SK-N-SH treated with all-trans-retinoic acid at 6 μM for 48 hours (cell line): Measurements from ENCODE around the gene RBM28.

ENCODE experiments used
- ATAC-seq: fragments of 200-7000 bp; cut with Tn5 transposase; 3 replicates; pipeline ENCODE4 v1.9.1; 2020; ENCODE audit warnings: mild to moderate bottlenecking, moderate library complexity
- ARNTL ChIP-seq: fragments of 450-650 bp; formaldehyde crosslinking; IDR thresholded peaks from 2 replicates; pipeline ENCODE4 v1.5.0; 2020; ENCODE audit warnings: low read depth, mild to moderate bottlenecking, moderate library complexity, borderline replicate concordance
- BACH2 ChIP-seq: fragments of 250-450 bp; sonication (Bioruptor Pico); IDR thresholded peaks from 2 replicates; pipeline ENCODE4 v1.9.0; 2021; ENCODE audit warnings: mild to moderate bottlenecking, borderline replicate concordance
- CREB5 ChIP-seq: fragments of 250-450 bp; sonication (Bioruptor Pico); IDR thresholded peaks from 2 replicates; pipeline ENCODE4 v1.5.1; 2020; ENCODE audit warnings: low read depth, mild to moderate bottlenecking, moderate library complexity
- CSDC2 ChIP-seq: fragments of 250-450 bp; sonication (Bioruptor Pico); IDR thresholded peaks from 2 replicates; pipeline ENCODE4 v1.5.0; 2020; ENCODE audit warnings: mild to moderate bottlenecking, moderate library complexity
- CSRNP3 ChIP-seq: fragments of 250-450 bp; sonication (Bioruptor Pico); IDR thresholded peaks from 2 replicates; pipeline ENCODE4 v1.5.1; 2021; ENCODE audit warnings: mild to moderate bottlenecking, moderate library complexity
- ESRRG ChIP-seq: fragments of 250-450 bp; sonication (Bioruptor Pico); IDR thresholded peaks from 2 replicates; pipeline ENCODE4 v1.6.1; 2021; ENCODE audit warnings: mild to moderate bottlenecking
- GLIS3 ChIP-seq: fragments of 250-450 bp; sonication (Bioruptor Pico); IDR thresholded peaks from 2 replicates; pipeline ENCODE4 v1.5.0; 2020; ENCODE audit warnings: mild to moderate bottlenecking, moderate library complexity
- ISL1 ChIP-seq: fragments of 250-450 bp; sonication (Bioruptor Pico); IDR thresholded peaks from 2 replicates; pipeline ENCODE4 v2.1.2; 2022; ENCODE audit warnings: mild to moderate bottlenecking, moderate library complexity
- OSR1 ChIP-seq: fragments of 250-450 bp; sonication (Bioruptor Pico); IDR thresholded peaks from 2 replicates; pipeline ENCODE4 v1.8.0; 2022; ENCODE audit warnings: moderate library complexity, mild to moderate bottlenecking, inconsistent platforms
- POU6F1 ChIP-seq: fragments of 250-450 bp; sonication (Bioruptor Pico); IDR thresholded peaks from 2 replicates; pipeline ENCODE4 v1.8.0; 2021; ENCODE audit warnings: low read depth, mild to moderate bottlenecking, moderate library complexity, borderline replicate concordance
- PPARA ChIP-seq: fragments of 250-450 bp; sonication (Bioruptor Pico); IDR thresholded peaks from 2 replicates; pipeline ENCODE4 v1.5.0; 2020; ENCODE audit warnings: mild to moderate bottlenecking, borderline replicate concordance
- SNAI2 ChIP-seq: fragments of 250-450 bp; sonication (Bioruptor Pico); IDR thresholded peaks from 2 replicates; pipeline ENCODE4 v1.5.0; 2020; ENCODE audit warnings: mild to moderate bottlenecking, moderate library complexity
- TCF4 ChIP-seq: fragments of 250-450 bp; sonication (Bioruptor Pico); IDR thresholded peaks from 2 replicates; pipeline ENCODE4 v1.8.0; 2021; ENCODE audit warnings: mild to moderate bottlenecking, moderate library complexity, borderline replicate concordance
- TOX ChIP-seq: fragments of 250-450 bp; sonication (Bioruptor Pico); IDR thresholded peaks from 2 replicates; pipeline ENCODE4 v1.8.0; 2021; ENCODE audit warnings: mild to moderate bottlenecking, moderate library complexity, borderline replicate concordance
- TSHZ2 ChIP-seq: fragments of 250-450 bp; sonication (Bioruptor Pico); IDR thresholded peaks from 2 replicates; pipeline ENCODE4 v1.5.0; 2020; ENCODE audit warnings: mild to moderate bottlenecking, moderate library complexity
- ZFP3 ChIP-seq: fragments of 250-450 bp; sonication (Bioruptor Pico); IDR thresholded peaks from 2 replicates; pipeline ENCODE4 v1.5.0; 2020; ENCODE audit warnings: mild to moderate bottlenecking, moderate library complexity
- ZFP30 ChIP-seq: fragments of 450-650 bp; formaldehyde crosslinking; IDR thresholded peaks from 2 replicates; pipeline ENCODE4 v1.5.0; 2022; ENCODE audit warnings: mild to moderate bottlenecking, moderate library complexity
- ZNF565 ChIP-seq: fragments of 450-650 bp; formaldehyde crosslinking; conservative IDR thresholded peaks from 2 replicates; pipeline ENCODE4 v1.5.0; 2020; ENCODE audit warnings: low read depth, mild to moderate bottlenecking, moderate library complexity
- ZNF8 ChIP-seq: fragments of 450-650 bp; formaldehyde crosslinking; IDR thresholded peaks from 2 replicates; pipeline ENCODE4 v1.5.0; 2020; ENCODE audit warnings: mild to moderate bottlenecking, moderate library complexity

The RBM28 gene

GRCh38 chr7:128357217-128357613 lies 13.5 kb upstream of the RBM28 start (continued):
- TF ChIP-seq CSRNP3 (CRISPR knock-in tag) = 0 out of 2 replicates have a peak, but pooled peaks have one; percentile 12

- peak; percentile 5; the same call in 1 of the 3 replicates for ATAC-seq
- no peak for TF ChIP-seq BACH2
- no peak for TF ChIP-seq ZNF565 (CRISPR knock-in tag)
- TF ChIP-seq TCF4 (CRISPR knock-in tag) = 0 out of 2 replicates have a peak, but pooled peaks have one; percentile 10
These were observed 13.0 kb upstream of the RBM28 start for GRCh38 chr7:128356546-128357216.

GRCh38 chr7:128353610-128354009 lies 9.9 kb upstream of the RBM28 start:
- no peak for TF ChIP-seq ESRRG (CRISPR knock-in tag)
- TF ChIP-seq ARNTL (CRISPR knock-in tag) = no peak
- no peak for TF ChIP-seq BACH2
- no peak for TF ChIP-seq TSHZ2 (CRISPR knock-in tag)
- no peak for TF ChIP-seq CSDC2
- no peak for TF ChIP-seq ZNF8 (CRISPR knock-in tag)
- TF ChIP-seq OSR1 (CRISPR knock-in tag) = no peak
- no peak for TF ChIP-seq TOX (CRISPR knock-in tag)
- TF ChIP-seq CREB5 (CRISPR knock-in tag) = no peak
- TF ChIP-seq GLIS3 (CRISPR knock-in tag) = no peak
- TF ChIP-seq TCF4 (CRISPR knock-in tag) = no peak
- TF ChIP-seq PPARA (CRISPR knock-in tag) = no peak
- no peak for TF ChIP-seq SNAI2 (CRISPR knock-in tag)
- no peak for TF ChIP-seq CSRNP3 (CRISPR knock-in tag)
- ATAC-seq = no peak

- TF ChIP-seq ISL1 (CRISPR knock-in tag) = no peak
- no peak for TF ChIP-seq ZFP3 (CRISPR knock-in tag)
- no peak for TF ChIP-seq CSRNP3 (CRISPR knock-in tag)
- no peak for ATAC-seq
These were observed 9.5 kb upstream of the RBM28 start for GRCh38 chr7:128353189-128353588.

GRCh38 chr7:128352636-128353035 lies 8.9 kb upstream of the RBM28 start:
- ATAC-seq = no peak
- TF ChIP-seq ISL1 (CRISPR knock-in tag) = no peak
- TF ChIP-seq POU6F1 (CRISPR knock-in tag) = no peak
- no peak for TF ChIP-seq CREB5 (CRISPR knock-in tag)
- TF ChIP-seq ZNF565 (CRISPR knock-in tag) = no peak
- TF ChIP-seq ZFP30 (CRISPR knock-in tag) = no peak
